ENCODE measurements around the gene ZBTB38. TPM values are rescaled to one million over a fixed set of nuclear protein-coding genes. Genes with fewer than 3 reads are reported as not detected.

ZBTB38 gene
- total RNA-seq, 2 experiments from 2014 or later: 21.8 to 22.0 TPM

DNA sequence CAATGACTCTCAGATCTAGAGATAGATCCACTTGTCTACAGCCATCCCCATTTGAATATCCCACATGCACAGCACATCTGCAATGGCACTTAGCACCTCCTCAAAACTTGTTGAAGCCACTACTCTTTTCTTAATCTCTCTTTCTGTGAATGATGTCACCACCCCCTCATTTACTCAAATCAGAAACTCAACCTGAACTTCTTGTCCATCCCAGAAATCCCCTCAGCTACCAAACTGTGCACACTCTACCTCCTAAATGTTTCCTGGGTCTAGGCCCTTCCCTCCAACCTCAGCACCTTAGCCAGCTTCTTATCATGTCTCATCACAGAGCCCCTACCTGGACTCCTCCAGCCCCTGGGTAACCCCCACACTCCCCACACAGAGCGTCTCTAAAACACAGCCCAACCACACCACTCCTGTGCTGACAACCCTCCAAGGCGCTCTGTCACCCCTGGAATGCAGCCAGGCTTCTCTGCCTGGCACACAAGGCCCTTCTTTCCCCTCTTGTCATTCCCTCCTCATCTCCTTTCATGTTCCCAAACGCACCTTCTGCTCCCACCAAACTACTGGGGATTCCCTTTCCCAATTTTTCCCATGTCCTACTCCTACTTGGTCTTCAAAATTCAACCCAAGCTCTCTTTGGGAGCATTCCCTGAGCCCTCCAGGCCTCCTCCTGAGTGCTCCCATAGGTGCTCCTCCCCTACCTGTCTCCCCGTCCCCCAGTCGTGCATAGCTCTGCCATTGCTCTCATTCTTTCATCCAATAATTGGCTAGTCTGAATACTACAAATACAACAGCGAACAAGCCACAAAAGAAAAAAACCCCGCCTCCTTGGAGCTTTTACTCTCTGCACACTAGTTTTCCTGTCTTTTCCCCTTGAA lies 39.8 kb upstream of the ZBTB38 start:
- H3K36me3 Mint-ChIP-seq (ENCODE audit: low read depth): peaks cover 4% of the 10 kb centered on the region
- TF ChIP-seq, protein P1, sequence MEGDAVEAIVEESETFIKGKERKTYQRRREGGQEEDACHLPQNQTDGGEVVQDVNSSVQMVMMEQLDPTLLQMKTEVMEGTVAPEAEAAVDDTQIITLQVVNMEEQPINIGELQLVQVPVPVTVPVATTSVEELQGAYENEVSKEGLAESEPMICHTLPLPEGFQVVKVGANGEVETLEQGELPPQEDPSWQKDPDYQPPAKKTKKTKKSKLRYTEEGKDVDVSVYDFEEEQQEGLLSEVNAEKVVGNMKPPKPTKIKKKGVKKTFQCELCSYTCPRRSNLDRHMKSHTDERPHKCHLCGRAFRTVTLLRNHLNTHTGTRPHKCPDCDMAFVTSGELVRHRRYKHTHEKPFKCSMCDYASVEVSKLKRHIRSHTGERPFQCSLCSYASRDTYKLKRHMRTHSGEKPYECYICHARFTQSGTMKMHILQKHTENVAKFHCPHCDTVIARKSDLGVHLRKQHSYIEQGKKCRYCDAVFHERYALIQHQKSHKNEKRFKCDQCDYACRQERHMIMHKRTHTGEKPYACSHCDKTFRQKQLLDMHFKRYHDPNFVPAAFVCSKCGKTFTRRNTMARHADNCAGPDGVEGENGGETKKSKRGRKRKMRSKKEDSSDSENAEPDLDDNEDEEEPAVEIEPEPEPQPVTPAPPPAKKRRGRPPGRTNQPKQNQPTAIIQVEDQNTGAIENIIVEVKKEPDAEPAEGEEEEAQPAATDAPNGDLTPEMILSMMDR (IDR thresholded peaks at IDR 0.05): no peak
- ChIA-PET CTCF (no interaction called here), POLR2A (no interaction called here)
- Histone ChIP-seq H3K27me3 (ENCODE audit: control insufficient read depth in 1 of 2, insufficient read depth in 2 of 2, low read length in 2 of 2) (no peaks in the 10 kb centered on the region), H3K27ac (ENCODE audit: low read depth in 1 of 2, low read length in 2 of 2) (no peak overlapping the region), H3K4me3 (ENCODE audit: low read length) (no peak overlapping the region), H3K36me3 (ENCODE audit: insufficient read depth, low read length) (no peaks in the 10 kb centered on the region), H3K9me3 (ENCODE audit: control insufficient read depth in 1 of 2, insufficient read depth in 1 of 2, low read length in 2 of 2) (no peaks in the 10 kb centered on the region), H3K4me1 (ENCODE audit: insufficient read depth, low read length) (no peaks in the 10 kb centered on the region)
- ATAC-seq (ENCODE audit: poor library complexity) (no peak), DNase-seq (no peak)
- no peaks in the 10 kb centered on the region for H3K9me3 Mint-ChIP-seq
- H3K27ac Mint-ChIP-seq: no peak overlapping the region
- H3K27me3 Mint-ChIP-seq: no peaks in the 10 kb centered on the region
- peaks cover 7% of the 10 kb centered on the region for H3K4me1 Mint-ChIP-seq (ENCODE audit: low read depth)
- no peak overlapping the region for H3K4me3 Mint-ChIP-seq
- intact Hi-C loops (cut with DNase I, micrococcal nuclease): no loop called here

DNA sequence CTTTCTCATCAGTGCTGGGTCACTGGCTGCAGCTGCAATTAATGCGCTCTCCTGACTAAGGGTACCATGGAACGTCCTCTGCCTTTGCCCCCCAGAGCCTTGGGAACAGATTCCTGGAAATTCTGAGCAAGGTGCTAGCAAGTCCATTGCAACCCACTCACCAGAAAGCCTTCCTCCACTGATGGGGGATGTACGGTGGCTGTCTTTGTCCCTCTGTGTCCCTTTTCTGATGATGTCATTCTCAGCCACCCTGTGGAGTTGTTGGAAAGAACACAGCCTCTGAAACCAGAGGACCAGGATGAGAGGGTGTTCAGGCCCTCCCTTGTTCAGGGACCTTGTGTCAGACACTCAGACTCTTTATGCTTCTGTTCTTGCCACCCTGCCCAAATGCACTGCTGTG lies 38.1 kb upstream of the ZBTB38 start:
- CTCF ChIA-PET: no interaction called here
- H3K4me3 Mint-ChIP-seq: no peak overlapping the region
- DNase-seq: no peak
- H3K27ac Mint-ChIP-seq: no peak overlapping the region
- TF ChIP-seq, protein P1 (IDR thresholded peaks at IDR 0.05): no peak
- Histone ChIP-seq H3K9me3 (ENCODE audit: control insufficient read depth in 1 of 2, insufficient read depth in 1 of 2, low read length in 2 of 2) (no peaks in the 10 kb centered on the region), H3K4me1 (ENCODE audit: insufficient read depth, low read length) (no peaks in the 10 kb centered on the region), H3K4me3 (ENCODE audit: low read length) (no peak overlapping the region), H3K27ac (ENCODE audit: low read depth in 1 of 2, low read length in 2 of 2) (no peak overlapping the region), H3K36me3 (ENCODE audit: insufficient read depth, low read length) (no peaks in the 10 kb centered on the region), H3K27me3 (ENCODE audit: control insufficient read depth in 1 of 2, insufficient read depth in 2 of 2, low read length in 2 of 2) (no peaks in the 10 kb centered on the region)
- no peaks in the 10 kb centered on the region for H3K36me3 Mint-ChIP-seq (ENCODE audit: low read depth)
- ATAC-seq (ENCODE audit: poor library complexity): no peak
- intact Hi-C loops (cut with DNase I, micrococcal nuclease): no loop called here
- no peaks in the 10 kb centered on the region for H3K27me3 Mint-ChIP-seq
- H3K9me3 Mint-ChIP-seq: no peaks in the 10 kb centered on the region
- POLR2A ChIA-PET: no interaction called here
- peaks cover 7% of the 10 kb centered on the region for H3K4me1 Mint-ChIP-seq (ENCODE audit: low read depth)

GRCh38 chr3:141330718-141331376 lies 37.5 kb upstream of the ZBTB38 start:
- Histone ChIP-seq H3K27ac (ENCODE audit: low read depth in 1 of 2, low read length in 2 of 2) (no peak overlapping the region), H3K27me3 (ENCODE audit: control insufficient read depth in 1 of 2, insufficient read depth in 2 of 2, low read length in 2 of 2) (no peaks in the 10 kb centered on the region), H3K9me3 (ENCODE audit: control insufficient read depth in 1 of 2, insufficient read depth in 1 of 2, low read length in 2 of 2) (no peaks in the 10 kb centered on the region), H3K4me3 (ENCODE audit: low read length) (no peak overlapping the region), H3K36me3 (ENCODE audit: insufficient read depth, low read length) (no peaks in the 10 kb centered on the region), H3K4me1 (ENCODE audit: insufficient read depth, low read length) (no peaks in the 10 kb centered on the region)
- intact Hi-C loops (cut with DNase I, micrococcal nuclease): no loop called here
- ChIA-PET POLR2A (no interaction called here), CTCF (no interaction called here)
- DNase-seq: no peak
- no peak for ATAC-seq (ENCODE audit: poor library complexity)
- H3K27me3 Mint-ChIP-seq: no peaks in the 10 kb centered on the region
- H3K9me3 Mint-ChIP-seq: no peaks in the 10 kb centered on the region
- TF ChIP-seq, protein P1 (IDR thresholded peaks at IDR 0.05): no peak
- no peak overlapping the region for H3K4me3 Mint-ChIP-seq
- no peak overlapping the region for H3K27ac Mint-ChIP-seq
- H3K36me3 Mint-ChIP-seq (ENCODE audit: low read depth): no peaks in the 10 kb centered on the region
- H3K4me1 Mint-ChIP-seq (ENCODE audit: low read depth): peaks cover 7% of the 10 kb centered on the region
